PFSK-1 (cell line): ENCODE data around the gene UCN3.

Experiments used
- FOXP2 ChIP-seq: optimal IDR thresholded peaks from 2 replicates; pipeline ENCODE3; 2011; ENCODE audit warnings: borderline replicate concordance, control low read depth, inconsistent platforms; ENCODE audit not compliant: insufficient read depth; ENCODE audit errors: extremely low read length, extremely low read depth
- POLR2AphosphoS5 ChIP-seq: IDR thresholded peaks from 2 replicates; pipeline ENCODE4 v1.6.1; 2012; ENCODE audit warnings: low read depth, mild to moderate bottlenecking, control low read depth, low read length, moderate library complexity
- SIN3A ChIP-seq: IDR thresholded peaks from 2 replicates; pipeline ENCODE4 v1.6.1; 2012; ENCODE audit warnings: mild to moderate bottlenecking, low read length, moderate library complexity, borderline replicate concordance; ENCODE audit not compliant: insufficient read depth
- TAF1 ChIP-seq: IDR thresholded peaks from 2 replicates; pipeline ENCODE4 v1.6.1; 2012; ENCODE audit warnings: low read length, control low read depth, borderline replicate concordance; ENCODE audit not compliant: insufficient read depth
- TF ChIP-seq, protein P1 (sequence below), 2 experiments: IDR thresholded peaks; 2 replicates each; pipeline versions ENCODE4 v1.6.1 to v1.8.0; 2011 to 2012; ENCODE audit warnings: low read depth in 2 of 2, low read length in 2 of 2, control low read depth in 1 of 2, inconsistent platforms in 1 of 2, mild to moderate bottlenecking in 1 of 2, moderate library complexity in 1 of 2; ENCODE audit not compliant: insufficient read depth in 1 of 2

Gene UCN3

DNA sequence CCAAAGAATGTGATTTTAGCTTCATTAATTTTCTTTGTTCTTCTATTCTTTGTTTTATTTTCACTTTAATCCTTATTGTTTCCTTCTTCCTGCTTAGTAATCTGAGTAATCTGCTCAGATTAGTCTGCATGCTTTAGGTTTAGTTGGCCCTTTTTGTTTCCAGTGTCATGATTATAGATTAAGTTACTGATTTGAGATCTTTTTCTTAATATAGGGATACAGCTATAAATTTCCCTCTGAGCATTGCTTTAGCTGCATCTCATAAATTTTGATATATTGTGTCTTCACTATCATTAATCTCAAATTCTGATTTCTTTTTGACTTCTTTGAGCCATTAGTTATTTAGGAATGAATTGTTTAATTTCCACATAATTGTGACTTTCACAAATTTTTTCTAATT is 53.8 kb downstream of the UCN3 start:
- TF ChIP-seq SIN3A: no peak
- no peak for TF ChIP-seq POLR2AphosphoS5
- TF ChIP-seq TAF1: no peak
- TF ChIP-seq FOXP2: no peak
- TF ChIP-seq, protein P1, sequence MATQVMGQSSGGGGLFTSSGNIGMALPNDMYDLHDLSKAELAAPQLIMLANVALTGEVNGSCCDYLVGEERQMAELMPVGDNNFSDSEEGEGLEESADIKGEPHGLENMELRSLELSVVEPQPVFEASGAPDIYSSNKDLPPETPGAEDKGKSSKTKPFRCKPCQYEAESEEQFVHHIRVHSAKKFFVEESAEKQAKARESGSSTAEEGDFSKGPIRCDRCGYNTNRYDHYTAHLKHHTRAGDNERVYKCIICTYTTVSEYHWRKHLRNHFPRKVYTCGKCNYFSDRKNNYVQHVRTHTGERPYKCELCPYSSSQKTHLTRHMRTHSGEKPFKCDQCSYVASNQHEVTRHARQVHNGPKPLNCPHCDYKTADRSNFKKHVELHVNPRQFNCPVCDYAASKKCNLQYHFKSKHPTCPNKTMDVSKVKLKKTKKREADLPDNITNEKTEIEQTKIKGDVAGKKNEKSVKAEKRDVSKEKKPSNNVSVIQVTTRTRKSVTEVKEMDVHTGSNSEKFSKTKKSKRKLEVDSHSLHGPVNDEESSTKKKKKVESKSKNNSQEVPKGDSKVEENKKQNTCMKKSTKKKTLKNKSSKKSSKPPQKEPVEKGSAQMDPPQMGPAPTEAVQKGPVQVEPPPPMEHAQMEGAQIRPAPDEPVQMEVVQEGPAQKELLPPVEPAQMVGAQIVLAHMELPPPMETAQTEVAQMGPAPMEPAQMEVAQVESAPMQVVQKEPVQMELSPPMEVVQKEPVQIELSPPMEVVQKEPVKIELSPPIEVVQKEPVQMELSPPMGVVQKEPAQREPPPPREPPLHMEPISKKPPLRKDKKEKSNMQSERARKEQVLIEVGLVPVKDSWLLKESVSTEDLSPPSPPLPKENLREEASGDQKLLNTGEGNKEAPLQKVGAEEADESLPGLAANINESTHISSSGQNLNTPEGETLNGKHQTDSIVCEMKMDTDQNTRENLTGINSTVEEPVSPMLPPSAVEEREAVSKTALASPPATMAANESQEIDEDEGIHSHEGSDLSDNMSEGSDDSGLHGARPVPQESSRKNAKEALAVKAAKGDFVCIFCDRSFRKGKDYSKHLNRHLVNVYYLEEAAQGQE (IDR thresholded peaks at IDR 0.05; ENCODE audit: insufficient read depth in 1 of 2, low read depth in 2 of 2, low read length in 2 of 2): no peak

DNA sequence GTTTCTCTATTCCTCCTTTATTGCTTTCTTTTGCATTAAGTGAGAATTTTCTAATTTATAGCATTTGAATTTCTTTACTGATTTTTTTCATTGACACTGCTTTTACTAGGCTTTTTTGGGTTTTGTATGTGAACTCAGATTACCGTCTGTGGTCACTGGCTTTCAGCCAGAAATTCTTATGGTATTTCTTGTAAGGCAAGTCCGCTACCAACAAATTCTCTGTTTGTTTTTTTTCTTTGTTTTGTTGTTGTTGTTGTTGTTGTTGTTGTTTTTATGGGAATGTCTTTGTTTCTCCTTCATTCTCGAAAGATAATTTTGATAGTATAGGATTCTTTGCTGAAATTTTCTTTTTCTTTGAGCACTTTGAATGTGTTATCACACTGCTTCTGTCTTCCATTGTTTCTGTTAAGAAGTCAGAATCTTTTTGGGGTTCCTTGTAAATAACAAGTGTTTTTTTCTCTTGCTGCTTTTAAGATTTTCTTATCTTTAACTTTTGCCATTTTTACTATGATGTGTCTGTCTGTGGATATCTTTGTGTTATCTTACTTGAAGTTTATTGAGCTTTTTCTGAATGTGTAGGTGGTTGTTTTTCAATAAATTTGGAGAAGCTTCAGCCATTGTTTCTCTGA is 54.8 kb downstream of the UCN3 start:
- TF ChIP-seq SIN3A (no peak), POLR2AphosphoS5 (no peak), FOXP2 (no peak), TAF1 (no peak)
- TF ChIP-seq, protein P1 (IDR thresholded peaks at IDR 0.05; ENCODE audit: insufficient read depth in 1 of 2, low read depth in 2 of 2, low read length in 2 of 2): no peak

DNA sequence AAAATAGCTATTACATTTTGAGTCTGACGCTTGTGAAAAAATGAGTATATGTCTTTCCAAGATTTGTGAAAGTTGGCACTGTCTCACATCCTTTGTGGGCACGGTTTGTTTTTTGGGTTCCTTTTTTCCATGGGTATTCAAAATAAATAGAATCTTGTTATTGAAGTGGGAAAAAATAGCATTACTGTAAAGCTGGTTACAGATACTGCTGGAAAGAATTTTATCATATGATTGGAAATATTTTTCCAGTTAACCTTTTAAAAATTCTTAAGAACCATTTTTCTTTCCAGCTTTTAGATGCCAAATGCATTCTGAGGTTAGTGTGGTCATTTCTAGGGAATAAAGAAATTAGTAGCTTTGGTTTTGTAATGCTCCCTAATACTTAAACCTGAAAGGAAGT is 59.0 kb downstream of the UCN3 start:
- TF ChIP-seq SIN3A (no peak), TAF1 (no peak), POLR2AphosphoS5 (no peak)
